ENCODE data around the gene KCNH4.
A peak's percentile ranks its signal among the peaks of the same experiment; 100 is the strongest.
"Not testable (repeated sequence)": the region's sequence is repeated elsewhere in the genome, so short reads cannot be mapped to it uniquely, and the experiment has no call there.

Gene KCNH4

DNA sequence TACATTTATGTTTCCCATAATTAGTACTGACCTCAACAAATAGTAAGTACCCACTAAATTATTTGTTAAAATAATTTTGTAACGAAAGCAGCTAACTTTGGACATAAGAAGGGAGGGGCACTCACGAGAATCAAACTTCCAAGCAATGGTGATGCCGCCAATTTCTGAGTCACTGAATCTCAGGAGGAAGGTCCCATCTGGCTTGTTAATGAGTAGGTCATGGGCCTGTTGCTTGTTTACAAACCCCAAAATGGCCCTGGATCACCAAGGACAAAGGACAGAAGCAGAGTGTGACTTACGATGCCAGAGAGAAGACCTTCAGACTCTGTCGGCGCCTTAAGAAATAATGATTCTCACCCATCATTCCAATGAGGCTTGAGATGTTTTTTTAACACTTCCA, 29.1 kb upstream of the KCNH4 start:
- Histone ChIP-seq H2AFZ (no peak overlapping the region), H3K9ac (no peak overlapping the region), H3K79me2 (no peaks in the 10 kb centered on the region), H3K4me2 (ENCODE audit: low read length) (no peak overlapping the region), H3K27ac (no peak overlapping the region), H3K9me3 (ENCODE audit: control insufficient read depth, low read length) (no peaks in the 10 kb centered on the region), H3K4me3 (ENCODE audit: low read depth, low read length) (no peak overlapping the region), H3K4me1 (peaks cover 12% of the 10 kb centered on the region), H3K27me3 (ENCODE audit: control insufficient read depth, insufficient read depth, low read length) (no peaks in the 10 kb centered on the region), H3K36me3 (ENCODE audit: control insufficient read depth, insufficient read depth, low read length) (no peaks in the 10 kb centered on the region)
- TF ChIP-seq CTCF (IDR thresholded peaks at IDR 0.05), result no peak

GRCh38 chr17:42206153-42206612, 25.2 kb upstream of the KCNH4 start:
- H2AFZ ChIP-seq; H3K9ac ChIP-seq; H3K4me3 ChIP-seq (ENCODE audit: low read depth, low read length); H3K36me3 ChIP-seq (ENCODE audit: control insufficient read depth, insufficient read depth, low read length); H3K4me2 ChIP-seq (ENCODE audit: low read length); H3K27me3 ChIP-seq (ENCODE audit: control insufficient read depth, insufficient read depth, low read length); H3K79me2 ChIP-seq; H3K27ac ChIP-seq; H3K9me3 ChIP-seq (ENCODE audit: control insufficient read depth, low read length): not testable (repeated sequence)
- peaks cover 29% of the 10 kb centered on the region for H3K4me1 ChIP-seq

DNA sequence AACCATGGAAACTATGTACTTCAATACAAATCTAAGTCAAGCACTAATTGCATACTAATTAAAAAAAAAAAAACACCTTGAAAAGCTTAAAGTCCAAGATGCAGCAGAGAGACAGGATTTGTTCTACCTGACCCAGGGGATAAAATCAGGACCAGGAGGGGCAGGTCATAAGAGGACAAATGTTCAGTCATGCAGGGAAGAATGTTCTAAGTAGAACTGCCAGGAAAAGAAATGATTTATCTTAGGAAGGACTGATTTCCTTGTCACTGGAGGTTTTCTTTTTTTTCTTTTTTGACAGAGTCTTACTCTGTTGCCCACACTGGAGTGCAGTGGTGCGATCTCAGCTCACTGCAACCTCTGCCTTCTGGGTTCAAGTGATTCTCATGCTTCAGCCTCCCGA, 22.4 kb upstream of the KCNH4 start:
- Histone ChIP-seq H2AFZ (no peak overlapping the region), H3K27me3 (ENCODE audit: control insufficient read depth, insufficient read depth, low read length) (no peaks in the 10 kb centered on the region), H3K9ac (no peak overlapping the region), H3K4me2 (ENCODE audit: low read length) (peak overlapping the region; percentile 31), H3K36me3 (ENCODE audit: control insufficient read depth, insufficient read depth, low read length) (no peaks in the 10 kb centered on the region), H3K4me3 (ENCODE audit: low read depth, low read length) (peak overlapping the region; percentile 8), H3K9me3 (ENCODE audit: control insufficient read depth, low read length) (no peaks in the 10 kb centered on the region), H3K79me2 (no peaks in the 10 kb centered on the region), H3K27ac (peak overlapping the region; percentile 80), H3K4me1 (peaks cover 32% of the 10 kb centered on the region)
- TF ChIP-seq CTCF (IDR thresholded peaks at IDR 0.05), result no peak

- H3K36me3 ChIP-seq (ENCODE audit: control insufficient read depth, insufficient read depth, low read length), result no peaks in the 10 kb centered on the region
- no peaks in the 10 kb centered on the region for H3K9me3 ChIP-seq (ENCODE audit: control insufficient read depth, low read length)
- peak overlapping the region; percentile 31 for H3K4me2 ChIP-seq (ENCODE audit: low read length)
- H3K79me2 ChIP-seq, result no peaks in the 10 kb centered on the region
- H3K27ac ChIP-seq, result no peak overlapping the region
- no peak overlapping the region for H2AFZ ChIP-seq
- H3K9ac ChIP-seq, result no peak overlapping the region
- peaks cover 32% of the 10 kb centered on the region for H3K4me1 ChIP-seq
- no peaks in the 10 kb centered on the region for H3K27me3 ChIP-seq (ENCODE audit: control insufficient read depth, insufficient read depth, low read length)
- no peak for TF ChIP-seq CTCF (IDR thresholded peaks at IDR 0.05)
- H3K4me3 ChIP-seq (ENCODE audit: low read depth, low read length), result no peak overlapping the region
These were observed 21.8 kb upstream of the KCNH4 start for GRCh38 chr17:42202696-42203095.

DNA sequence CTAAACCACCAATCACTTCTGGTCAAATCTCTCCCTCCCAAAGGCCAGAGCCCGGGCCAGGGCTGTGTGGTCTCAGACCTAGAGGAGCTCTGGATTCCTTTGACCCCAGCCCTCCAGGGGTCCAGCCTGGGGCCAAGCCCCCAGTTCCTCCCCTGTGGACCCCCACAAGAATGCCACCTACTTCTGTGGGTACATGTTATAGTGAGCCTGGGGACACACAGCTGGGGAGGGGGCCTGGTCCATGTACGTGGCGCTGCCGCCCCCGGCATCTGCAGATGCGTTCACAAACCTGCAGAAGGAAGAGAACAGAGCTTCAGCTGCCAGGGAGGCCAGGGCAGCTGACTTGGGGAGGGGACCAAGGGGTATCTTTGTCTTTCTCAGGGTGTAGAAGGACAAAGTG, 21.2 kb upstream of the KCNH4 start:
- Histone ChIP-seq H3K79me2 (no peaks in the 10 kb centered on the region), H3K9ac (no peak overlapping the region), H3K36me3 (ENCODE audit: control insufficient read depth, insufficient read depth, low read length) (no peaks in the 10 kb centered on the region), H3K9me3 (ENCODE audit: control insufficient read depth, low read length) (no peaks in the 10 kb centered on the region), H2AFZ (no peak overlapping the region), H3K27ac (no peak overlapping the region), H3K4me2 (ENCODE audit: low read length) (no peak overlapping the region), H3K4me1 (peaks cover 32% of the 10 kb centered on the region), H3K27me3 (ENCODE audit: control insufficient read depth, insufficient read depth, low read length) (no peaks in the 10 kb centered on the region), H3K4me3 (ENCODE audit: low read depth, low read length) (no peak overlapping the region)
- no peak for TF ChIP-seq CTCF (IDR thresholded peaks at IDR 0.05)
